Measurements from ENCODE around the gene FUT2.

- TF ChIP-seq POLR2AphosphoS5 (IDR thresholded peaks at IDR 0.05), result no peak
- no peak for TF ChIP-seq CTCF (IDR thresholded peaks at IDR 0.05)
Measured at GRCh38 chr19:48648134-48648533, 47.6 kb upstream of the FUT2 start.

Measured in esophagus muscularis mucosa (tissue), 3 donors.